Neural crest cell (in vitro differentiated cells): ENCODE data around the gene TM9SF2. TPM values are rescaled to one million over a fixed set of nuclear protein-coding genes. Genes with fewer than 3 reads are reported as not detected.

ENCODE experiments used
- DNase-seq: peaks from one replicate; pipeline ENCODE4 v3.0.0; 2021; ENCODE audit warnings: low read depth, mixed read lengths, low spot score
- H3K27ac Mint-ChIP-seq: one replicate; pipeline ENCODE4 v1.8.0; 2021; ENCODE audit warnings: mild to moderate bottlenecking, mixed read lengths; ENCODE audit not compliant: unreplicated experiment
- H3K27me3 Mint-ChIP-seq: 2 replicates; pipeline ENCODE4 v1.8.0; 2021; ENCODE audit warnings: low read depth, mild to moderate bottlenecking, mixed read lengths
- H3K36me3 Mint-ChIP-seq: 2 replicates; pipeline ENCODE4 v1.8.0; 2021; ENCODE audit warnings: low read depth, mild to moderate bottlenecking, mixed read lengths
- H3K4me1 Mint-ChIP-seq: 2 replicates; pipeline ENCODE4 v1.8.0; 2021; ENCODE audit warnings: mixed read lengths
- H3K4me3 Mint-ChIP-seq: one replicate; pipeline ENCODE4 v1.8.0; 2021; ENCODE audit warnings: mild to moderate bottlenecking, mixed read lengths
- H3K9me3 Mint-ChIP-seq: 2 replicates; pipeline ENCODE4 v1.8.0; 2021; ENCODE audit warnings: mixed read lengths
- CTCF ChIP-seq: fragments of 200-600 bp; sonication (generic); conservative IDR thresholded peaks from 2 replicates; pipeline ENCODE4 v1.5.0; 2021; ENCODE audit warnings: antibody characterized with exemption, mild to moderate bottlenecking
- total RNA-seq: library from RNA; stranded (reverse); gene quantifications from 2 replicates; pipeline ENCODE4 v1.2.1, GENCODE V29; 2021

Gene TM9SF2
- total RNA-seq, 1 donor from 2014 or later: 68.8 TPM

GRCh38 chr13:99553033-99553432, 51.8 kb downstream of the TM9SF2 start:
- Mint-ChIP-seq H3K27me3 (no peaks in the 10 kb centered on the region), H3K27ac (no peak overlapping the region), H3K36me3 (peaks cover 34% of the 10 kb centered on the region), H3K9me3 (no peaks in the 10 kb centered on the region), H3K4me1 (no peaks in the 10 kb centered on the region), H3K4me3 (no peak overlapping the region)
- no peak for DNase-seq
- TF ChIP-seq CTCF: no peak

GRCh38 chr13:99555149-99555548, 53.9 kb downstream of the TM9SF2 start:
- H3K36me3 Mint-ChIP-seq: peaks cover 33% of the 10 kb centered on the region
- no peak for TF ChIP-seq CTCF
- H3K4me1 Mint-ChIP-seq: no peaks in the 10 kb centered on the region
- H3K27me3 Mint-ChIP-seq: no peaks in the 10 kb centered on the region
- H3K4me3 Mint-ChIP-seq: no peak overlapping the region
- DNase-seq: no peak
- no peaks in the 10 kb centered on the region for H3K9me3 Mint-ChIP-seq
- no peak overlapping the region for H3K27ac Mint-ChIP-seq

- Mint-ChIP-seq H3K4me1 (no peaks in the 10 kb centered on the region), H3K27me3 (no peaks in the 10 kb centered on the region), H3K4me3 (no peak overlapping the region), H3K9me3 (no peaks in the 10 kb centered on the region), H3K36me3 (peaks cover 30% of the 10 kb centered on the region), H3K27ac (no peak overlapping the region)
- TF ChIP-seq CTCF: no peak
- no peak for DNase-seq
Observed at GRCh38 chr13:99556867-99557443, 55.7 kb downstream of the TM9SF2 start.

GRCh38 chr13:99558570-99559180, 57.4 kb downstream of the TM9SF2 start:
- no peak for TF ChIP-seq CTCF
- DNase-seq: no peak
- Mint-ChIP-seq H3K9me3 (no peaks in the 10 kb centered on the region), H3K4me1 (no peaks in the 10 kb centered on the region), H3K4me3 (no peak overlapping the region), H3K27me3 (no peaks in the 10 kb centered on the region), H3K36me3 (peaks cover 28% of the 10 kb centered on the region), H3K27ac (no peak overlapping the region)

- Mint-ChIP-seq H3K36me3 (peaks cover 29% of the 10 kb centered on the region), H3K27me3 (no peaks in the 10 kb centered on the region), H3K9me3 (no peaks in the 10 kb centered on the region), H3K4me3 (no peak overlapping the region), H3K27ac (no peak overlapping the region), H3K4me1 (no peaks in the 10 kb centered on the region)
- DNase-seq: no peak
- no peak for TF ChIP-seq CTCF
Observed at GRCh38 chr13:99559560-99559959, 58.3 kb downstream of the TM9SF2 start.
